Measurements from ENCODE around the gene FCRL3.

DNA sequence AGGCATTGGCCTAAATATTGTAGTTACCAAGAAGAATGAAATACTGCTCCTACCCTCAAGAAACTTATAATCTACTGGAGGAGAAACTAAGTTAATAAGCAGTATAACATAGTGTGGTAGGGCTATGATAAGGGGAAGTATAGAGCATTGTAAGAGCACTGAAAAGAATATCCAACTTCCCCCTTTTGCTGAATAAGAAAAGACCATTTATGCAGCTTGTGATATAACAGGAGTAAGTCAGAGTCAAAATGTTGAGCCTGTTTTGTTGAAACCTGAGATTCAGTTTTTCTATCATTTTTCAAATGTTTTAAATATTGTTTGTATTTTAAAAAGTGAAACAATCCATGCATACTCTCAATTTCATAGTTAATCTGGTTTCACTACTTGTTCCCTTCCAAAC is 54.4 kb downstream of the FCRL3 start:
- TF ChIP-seq, protein P1, sequence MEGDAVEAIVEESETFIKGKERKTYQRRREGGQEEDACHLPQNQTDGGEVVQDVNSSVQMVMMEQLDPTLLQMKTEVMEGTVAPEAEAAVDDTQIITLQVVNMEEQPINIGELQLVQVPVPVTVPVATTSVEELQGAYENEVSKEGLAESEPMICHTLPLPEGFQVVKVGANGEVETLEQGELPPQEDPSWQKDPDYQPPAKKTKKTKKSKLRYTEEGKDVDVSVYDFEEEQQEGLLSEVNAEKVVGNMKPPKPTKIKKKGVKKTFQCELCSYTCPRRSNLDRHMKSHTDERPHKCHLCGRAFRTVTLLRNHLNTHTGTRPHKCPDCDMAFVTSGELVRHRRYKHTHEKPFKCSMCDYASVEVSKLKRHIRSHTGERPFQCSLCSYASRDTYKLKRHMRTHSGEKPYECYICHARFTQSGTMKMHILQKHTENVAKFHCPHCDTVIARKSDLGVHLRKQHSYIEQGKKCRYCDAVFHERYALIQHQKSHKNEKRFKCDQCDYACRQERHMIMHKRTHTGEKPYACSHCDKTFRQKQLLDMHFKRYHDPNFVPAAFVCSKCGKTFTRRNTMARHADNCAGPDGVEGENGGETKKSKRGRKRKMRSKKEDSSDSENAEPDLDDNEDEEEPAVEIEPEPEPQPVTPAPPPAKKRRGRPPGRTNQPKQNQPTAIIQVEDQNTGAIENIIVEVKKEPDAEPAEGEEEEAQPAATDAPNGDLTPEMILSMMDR (IDR thresholded peaks at IDR 0.05): no peak
- no peak for TF ChIP-seq EP300 (IDR thresholded peaks at IDR 0.05)
